Fibroblast of pulmonary artery (primary cell): ENCODE data around the gene SOX3.

Source experiments
- DNase-seq: peaks from one replicate; pipeline ENCODE4 v3.0.0-alpha.2; 2010; ENCODE audit warnings: low read depth
- H3K4me3 ChIP-seq: replicated peaks from 2 replicates; pipeline ENCODE4 v1.5.1; 2011; ENCODE audit warnings: low read depth, mild to moderate bottlenecking, control low read depth, low read length, moderate library complexity
- TF ChIP-seq, protein P1 (sequence below): IDR thresholded peaks from 2 replicates; pipeline ENCODE4 v1.5.1; 2011; ENCODE audit warnings: mild to moderate bottlenecking, control low read depth, low read length, inconsistent platforms; ENCODE audit errors: missing control alignments

Gene SOX3

DNA sequence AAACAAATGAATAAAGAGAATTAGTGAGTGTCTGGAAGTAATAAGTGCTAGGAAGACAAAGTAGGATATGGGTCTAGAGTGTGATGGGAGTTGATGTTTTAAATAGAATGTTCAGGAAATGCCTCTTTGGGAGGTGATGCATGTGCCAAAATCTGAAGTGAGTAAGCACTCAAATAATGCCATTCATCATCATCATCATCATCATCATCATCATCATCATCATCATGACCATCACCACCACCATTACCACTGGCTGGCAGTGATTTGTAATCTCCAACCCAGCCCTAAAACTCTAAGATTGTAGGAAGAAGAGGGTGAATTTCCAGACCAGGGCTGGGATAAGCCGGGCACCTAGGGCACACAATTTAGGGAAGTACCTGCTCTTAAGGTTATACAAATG, 9.7 kb upstream of the SOX3 start:
- DNase-seq: no peak
- H3K4me3 ChIP-seq: no peak overlapping the region
- TF ChIP-seq, protein P1, sequence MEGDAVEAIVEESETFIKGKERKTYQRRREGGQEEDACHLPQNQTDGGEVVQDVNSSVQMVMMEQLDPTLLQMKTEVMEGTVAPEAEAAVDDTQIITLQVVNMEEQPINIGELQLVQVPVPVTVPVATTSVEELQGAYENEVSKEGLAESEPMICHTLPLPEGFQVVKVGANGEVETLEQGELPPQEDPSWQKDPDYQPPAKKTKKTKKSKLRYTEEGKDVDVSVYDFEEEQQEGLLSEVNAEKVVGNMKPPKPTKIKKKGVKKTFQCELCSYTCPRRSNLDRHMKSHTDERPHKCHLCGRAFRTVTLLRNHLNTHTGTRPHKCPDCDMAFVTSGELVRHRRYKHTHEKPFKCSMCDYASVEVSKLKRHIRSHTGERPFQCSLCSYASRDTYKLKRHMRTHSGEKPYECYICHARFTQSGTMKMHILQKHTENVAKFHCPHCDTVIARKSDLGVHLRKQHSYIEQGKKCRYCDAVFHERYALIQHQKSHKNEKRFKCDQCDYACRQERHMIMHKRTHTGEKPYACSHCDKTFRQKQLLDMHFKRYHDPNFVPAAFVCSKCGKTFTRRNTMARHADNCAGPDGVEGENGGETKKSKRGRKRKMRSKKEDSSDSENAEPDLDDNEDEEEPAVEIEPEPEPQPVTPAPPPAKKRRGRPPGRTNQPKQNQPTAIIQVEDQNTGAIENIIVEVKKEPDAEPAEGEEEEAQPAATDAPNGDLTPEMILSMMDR: no peak

DNA sequence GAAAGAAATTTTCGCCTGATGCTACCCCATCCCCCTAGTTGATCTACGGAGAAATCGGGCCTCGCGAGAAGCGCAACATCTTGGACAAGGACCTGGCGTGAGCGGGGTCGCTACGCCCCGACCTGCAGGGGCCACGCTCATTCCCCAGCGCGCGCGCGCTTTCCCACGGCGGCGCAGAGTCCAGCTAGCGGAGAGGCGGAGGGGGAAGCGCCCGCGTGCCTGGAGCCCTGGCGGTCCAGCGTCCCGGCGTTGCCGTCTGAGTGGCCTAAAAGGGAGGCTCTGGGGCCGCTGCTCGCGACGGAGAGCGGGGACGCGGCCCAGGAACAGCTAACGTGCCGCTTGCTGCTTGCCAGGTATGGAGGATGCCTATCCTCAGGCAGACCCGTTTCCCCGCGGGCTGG, 6.0 kb upstream of the SOX3 start:
- no peak overlapping the region for H3K4me3 ChIP-seq
- TF ChIP-seq, protein P1: no peak

DNA sequence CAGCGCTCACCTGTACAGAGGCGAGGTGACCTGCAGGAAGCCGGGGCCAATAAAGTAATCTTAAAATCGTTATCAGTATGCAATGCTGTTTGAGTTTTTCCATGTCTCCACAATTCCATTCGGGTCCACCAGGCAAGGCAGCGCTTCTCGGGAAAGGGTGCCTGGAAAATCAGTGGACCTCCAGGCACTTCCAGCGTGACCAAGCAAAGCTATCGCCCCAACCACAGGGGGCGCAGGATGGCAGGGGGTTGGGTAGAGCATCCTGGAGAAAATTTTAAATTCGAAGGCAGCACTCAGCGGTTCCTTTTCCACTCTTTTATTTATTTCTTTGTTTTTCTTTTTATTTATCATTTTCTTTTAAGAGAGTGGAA, 5.4 kb upstream of the SOX3 start:
- no peak for DNase-seq
- no peak overlapping the region for H3K4me3 ChIP-seq
- TF ChIP-seq, protein P1: no peak

More for the DNA sequence above, 6.0 kb upstream of the SOX3 start:
- no peak for DNase-seq

DNA sequence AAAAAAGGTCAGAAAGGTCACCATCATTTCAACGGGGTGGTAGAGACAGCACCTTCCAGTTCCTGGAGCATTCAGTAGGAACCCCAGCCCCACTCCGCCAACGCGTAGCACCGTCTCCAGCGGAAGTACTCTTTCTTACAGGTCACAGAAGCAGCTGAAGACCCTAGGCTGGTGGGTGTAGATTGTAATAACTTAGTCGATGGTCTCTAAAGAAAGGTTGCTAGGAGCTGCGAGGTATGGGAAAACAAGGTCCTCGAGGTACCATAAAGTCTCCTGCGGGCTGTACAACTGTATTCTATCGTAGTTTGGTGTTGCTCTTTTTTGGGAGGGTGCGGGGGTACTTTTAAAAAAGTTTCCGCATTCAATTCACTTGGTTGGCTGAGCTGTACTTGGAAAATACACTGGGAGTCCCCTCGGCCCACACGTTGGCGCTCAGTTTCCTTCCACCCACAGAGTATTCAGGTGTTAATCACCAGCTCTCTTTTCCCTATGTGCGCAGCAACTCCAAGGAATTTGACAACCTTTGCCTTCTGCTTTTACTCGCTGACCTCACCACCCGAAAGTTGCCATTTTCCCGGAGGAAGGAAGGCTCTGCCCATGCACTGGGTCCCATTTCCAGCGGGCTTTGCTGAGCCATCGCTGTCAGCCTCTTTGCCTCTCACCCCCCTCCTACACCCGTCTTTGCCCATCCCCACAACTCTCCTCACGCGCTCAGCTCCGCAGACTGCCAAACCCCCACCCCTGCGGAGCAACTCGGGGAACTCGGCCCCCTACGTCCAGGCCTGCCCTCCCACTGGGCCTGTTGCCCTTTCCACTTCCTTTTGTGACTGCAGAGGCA, 4.8 kb upstream of the SOX3 start:
- TF ChIP-seq, protein P1: no peak
- DNase-seq: no peak
- no peak overlapping the region for H3K4me3 ChIP-seq

DNA sequence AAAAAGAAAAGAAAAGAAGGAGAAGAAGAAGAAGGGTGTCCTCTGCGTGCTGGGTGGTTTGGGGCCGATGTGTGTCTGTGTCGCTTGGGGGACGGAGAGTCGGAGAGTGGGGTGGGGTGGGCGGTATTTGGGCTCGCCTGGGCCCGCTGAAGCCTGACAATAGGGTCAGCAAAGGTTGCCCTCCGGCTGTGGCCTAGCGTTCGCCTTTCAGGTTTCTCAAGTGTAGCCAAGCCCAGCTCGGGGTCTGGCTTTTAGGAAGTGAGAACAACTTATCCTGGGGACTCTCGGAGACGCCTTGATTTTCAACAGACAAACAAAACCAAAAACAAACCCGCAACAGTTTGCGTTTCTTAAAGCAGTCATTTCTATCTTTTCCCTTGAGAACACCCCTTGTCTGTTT, 4.1 kb upstream of the SOX3 start:
- no peak overlapping the region for H3K4me3 ChIP-seq
- TF ChIP-seq, protein P1: no peak
- no peak for DNase-seq

DNA sequence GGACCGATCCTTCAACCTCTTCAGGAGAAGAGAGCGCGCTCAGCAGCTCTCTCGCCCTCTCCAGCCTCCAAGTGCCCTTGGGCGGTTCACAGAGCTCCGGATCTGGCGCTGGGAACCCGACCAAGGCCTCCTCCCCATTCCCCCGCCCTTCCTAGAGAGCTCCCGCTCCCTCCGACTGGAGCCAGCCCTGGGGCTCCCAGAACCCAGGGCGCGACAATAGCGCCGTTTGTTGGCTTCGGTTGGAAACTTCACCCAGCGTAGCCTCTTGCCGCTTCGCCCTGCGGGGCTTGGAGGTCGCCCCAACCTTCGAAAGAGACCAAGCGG, 3.1 kb upstream of the SOX3 start:
- no peak overlapping the region for H3K4me3 ChIP-seq
- no peak for DNase-seq
- TF ChIP-seq, protein P1: no peak
